GM12873 (cell line): Measurements from ENCODE around the gene HCFC2.

Experiments used
- TF ChIP-seq, protein P1 (sequence below): IDR thresholded peaks from 2 replicates; pipeline ENCODE4 v1.5.1; 2012; ENCODE audit warnings: low read depth, mild to moderate bottlenecking, moderate library complexity, low read length, control low read depth; ENCODE audit not compliant: insufficient read depth; ENCODE audit errors: missing control alignments

Gene HCFC2

GRCh38 chr12:104108755-104109445 is 44.6 kb downstream of the HCFC2 start:
- TF ChIP-seq, protein P1, sequence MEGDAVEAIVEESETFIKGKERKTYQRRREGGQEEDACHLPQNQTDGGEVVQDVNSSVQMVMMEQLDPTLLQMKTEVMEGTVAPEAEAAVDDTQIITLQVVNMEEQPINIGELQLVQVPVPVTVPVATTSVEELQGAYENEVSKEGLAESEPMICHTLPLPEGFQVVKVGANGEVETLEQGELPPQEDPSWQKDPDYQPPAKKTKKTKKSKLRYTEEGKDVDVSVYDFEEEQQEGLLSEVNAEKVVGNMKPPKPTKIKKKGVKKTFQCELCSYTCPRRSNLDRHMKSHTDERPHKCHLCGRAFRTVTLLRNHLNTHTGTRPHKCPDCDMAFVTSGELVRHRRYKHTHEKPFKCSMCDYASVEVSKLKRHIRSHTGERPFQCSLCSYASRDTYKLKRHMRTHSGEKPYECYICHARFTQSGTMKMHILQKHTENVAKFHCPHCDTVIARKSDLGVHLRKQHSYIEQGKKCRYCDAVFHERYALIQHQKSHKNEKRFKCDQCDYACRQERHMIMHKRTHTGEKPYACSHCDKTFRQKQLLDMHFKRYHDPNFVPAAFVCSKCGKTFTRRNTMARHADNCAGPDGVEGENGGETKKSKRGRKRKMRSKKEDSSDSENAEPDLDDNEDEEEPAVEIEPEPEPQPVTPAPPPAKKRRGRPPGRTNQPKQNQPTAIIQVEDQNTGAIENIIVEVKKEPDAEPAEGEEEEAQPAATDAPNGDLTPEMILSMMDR = peak; percentile 94

GRCh38 chr12:104109446-104110271 is 45.3 kb downstream of the HCFC2 start:
- TF ChIP-seq, protein P1 = no peak

GRCh38 chr12:104115587-104115975 is 51.2 kb downstream of the HCFC2 start:
- TF ChIP-seq, protein P1 = no peak

GRCh38 chr12:104121001-104121400 is 56.7 kb downstream of the HCFC2 start:
- TF ChIP-seq, protein P1 = no peak

GRCh38 chr12:104122298-104122697 is 58.0 kb downstream of the HCFC2 start:
- TF ChIP-seq, protein P1 = no peak

DNA sequence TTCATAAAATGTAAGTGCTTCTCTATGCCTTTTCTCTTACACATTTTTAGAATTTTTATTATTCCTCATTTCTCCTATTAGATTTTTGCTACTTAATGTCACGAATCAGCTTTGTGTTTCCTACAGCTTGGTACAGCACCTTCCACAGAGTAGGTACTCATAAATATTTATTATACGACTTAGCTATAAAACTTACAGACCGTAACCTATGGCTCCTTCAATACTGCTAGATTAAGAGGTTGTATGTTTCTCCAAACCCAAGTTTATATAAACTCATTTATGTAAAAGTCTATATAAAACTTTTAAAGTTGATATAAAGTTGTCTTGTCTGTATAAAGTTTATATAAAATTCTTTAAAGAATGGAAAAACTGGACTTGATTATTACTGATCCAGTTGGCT is 62.2 kb downstream of the HCFC2 start:
- TF ChIP-seq, protein P1 = no peak

- TF ChIP-seq, protein P1 = no peak
Measured at GRCh38 chr12:104130760-104131159, 66.4 kb downstream of the HCFC2 start.
